Activated naive CD8-positive, alpha-beta T cell (primary cell): Measurements from ENCODE around the gene SERHL2.
"Not testable (repeated sequence)": the region's sequence is repeated elsewhere in the genome, so short reads cannot be mapped to it uniquely, and the experiment has no call there.

ENCODE experiments used
- H3K27ac Mint-ChIP-seq: one replicate; pipeline ENCODE4 v1.8.0; 2021; ENCODE audit warnings: mixed read lengths
- H3K27me3 Mint-ChIP-seq: one replicate; pipeline ENCODE4 v1.8.0; 2021; ENCODE audit warnings: mixed read lengths
- H3K36me3 Mint-ChIP-seq: one replicate; pipeline ENCODE4 v1.8.0; 2021; ENCODE audit warnings: mixed read lengths
- H3K4me1 Mint-ChIP-seq: one replicate; pipeline ENCODE4 v1.8.0; 2021; ENCODE audit warnings: low read depth, mixed read lengths
- H3K4me3 Mint-ChIP-seq: one replicate; pipeline ENCODE4 v1.8.0; 2021; ENCODE audit warnings: mild to moderate bottlenecking, mixed read lengths
- H3K9me3 Mint-ChIP-seq: one replicate; pipeline ENCODE4 v1.8.0; 2021; ENCODE audit warnings: low read depth, mixed read lengths

Gene SERHL2

DNA sequence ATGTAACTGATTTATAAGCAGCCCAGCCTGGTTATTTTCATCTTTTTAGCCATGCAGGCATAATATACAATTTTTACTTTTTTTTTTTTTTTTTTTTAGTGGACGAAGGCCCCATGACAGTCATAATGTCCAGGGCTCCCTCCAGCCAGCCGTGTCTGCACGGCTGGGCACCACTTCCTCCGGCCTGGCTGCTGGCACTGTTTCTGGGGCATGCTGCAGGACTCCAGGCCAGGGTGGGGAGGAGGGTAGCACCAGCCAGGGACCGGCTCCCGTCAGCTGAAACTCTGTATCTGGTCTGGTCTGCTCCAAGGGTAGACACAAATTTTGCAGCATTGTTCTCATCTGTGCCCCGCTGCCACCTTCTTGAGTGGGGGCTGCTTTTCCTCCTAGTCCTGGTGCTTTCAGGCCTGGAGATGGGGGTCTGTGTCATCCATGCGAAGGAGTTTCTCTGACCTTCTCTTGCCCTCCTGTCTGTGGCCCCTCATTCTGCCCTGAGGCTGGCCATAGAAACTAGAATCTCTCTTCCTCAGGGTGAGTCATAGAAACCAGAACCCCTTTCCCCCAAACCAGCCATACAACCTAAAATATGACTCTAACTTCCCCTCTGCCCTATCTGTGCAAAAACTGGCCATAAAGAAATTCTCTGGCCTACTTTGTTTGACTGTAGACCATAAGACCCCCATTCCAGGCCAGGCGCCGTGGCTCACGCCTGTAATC, 25.0 kb upstream of the SERHL2 start:
- no peaks in the 10 kb centered on the region for H3K36me3 Mint-ChIP-seq
- H3K4me1 Mint-ChIP-seq = peaks cover 6% of the 10 kb centered on the region
- no peaks in the 10 kb centered on the region for H3K27me3 Mint-ChIP-seq
- H3K4me3 Mint-ChIP-seq = no peak overlapping the region
- H3K27ac Mint-ChIP-seq = no peak overlapping the region
- no peaks in the 10 kb centered on the region for H3K9me3 Mint-ChIP-seq

GRCh38 chr22:42529435-42529834, 24.3 kb upstream of the SERHL2 start:
- not testable (repeated sequence) for H3K9me3 Mint-ChIP-seq, H3K4me3 Mint-ChIP-seq, H3K4me1 Mint-ChIP-seq, H3K27ac Mint-ChIP-seq, H3K36me3 Mint-ChIP-seq, H3K27me3 Mint-ChIP-seq

DNA sequence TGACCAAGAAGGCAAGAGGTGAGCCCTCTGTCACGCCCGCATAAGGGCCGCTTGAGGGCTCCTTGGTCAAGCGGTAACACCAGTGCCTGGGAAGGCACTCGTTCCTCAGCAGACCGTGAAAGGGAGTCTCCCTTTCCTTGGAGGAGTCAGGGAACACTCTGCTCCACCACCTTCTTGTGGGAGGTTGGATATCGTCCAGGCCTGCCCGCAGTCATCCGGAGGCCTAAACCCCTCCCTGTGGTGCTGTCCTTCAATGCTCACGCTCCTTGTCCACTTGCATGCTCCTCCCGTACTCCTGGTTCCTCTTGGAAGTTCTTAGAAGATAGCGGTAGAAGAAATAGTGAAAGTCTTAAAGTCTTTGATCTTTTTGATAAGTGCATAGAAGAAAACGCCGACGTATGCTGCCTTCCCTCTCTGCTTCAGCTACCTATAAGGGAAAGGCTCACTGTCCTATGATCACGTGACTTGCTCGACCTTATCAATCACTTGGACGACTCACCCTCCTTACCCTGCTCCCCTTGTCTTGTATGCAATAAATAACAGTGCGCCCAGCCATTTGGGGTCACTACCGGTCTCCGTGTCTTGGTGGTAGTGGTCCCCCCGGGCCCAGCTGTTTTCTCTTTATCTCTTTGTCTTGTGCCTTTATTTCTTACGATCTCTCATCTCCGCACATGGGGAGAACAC, 22.2 kb upstream of the SERHL2 start:
- H3K4me3 Mint-ChIP-seq, H3K36me3 Mint-ChIP-seq, H3K9me3 Mint-ChIP-seq, H3K27ac Mint-ChIP-seq, H3K4me1 Mint-ChIP-seq, H3K27me3 Mint-ChIP-seq: not testable (repeated sequence)

- Mint-ChIP-seq H3K4me3 (peak overlapping the region; percentile 87), H3K9me3 (no peaks in the 10 kb centered on the region), H3K4me1 (peaks cover 14% of the 10 kb centered on the region), H3K27ac (peak overlapping the region; percentile 89), H3K36me3 (no peaks in the 10 kb centered on the region), H3K27me3 (no peaks in the 10 kb centered on the region)
Observed at GRCh38 chr22:42533638-42533977, 20.1 kb upstream of the SERHL2 start.

- not testable (repeated sequence) for H3K27ac Mint-ChIP-seq, H3K27me3 Mint-ChIP-seq, H3K9me3 Mint-ChIP-seq, H3K4me3 Mint-ChIP-seq, H3K36me3 Mint-ChIP-seq
- H3K4me1 Mint-ChIP-seq = peaks cover 14% of the 10 kb centered on the region
Observed at GRCh38 chr22:42535082-42535731, 18.5 kb upstream of the SERHL2 start.

DNA sequence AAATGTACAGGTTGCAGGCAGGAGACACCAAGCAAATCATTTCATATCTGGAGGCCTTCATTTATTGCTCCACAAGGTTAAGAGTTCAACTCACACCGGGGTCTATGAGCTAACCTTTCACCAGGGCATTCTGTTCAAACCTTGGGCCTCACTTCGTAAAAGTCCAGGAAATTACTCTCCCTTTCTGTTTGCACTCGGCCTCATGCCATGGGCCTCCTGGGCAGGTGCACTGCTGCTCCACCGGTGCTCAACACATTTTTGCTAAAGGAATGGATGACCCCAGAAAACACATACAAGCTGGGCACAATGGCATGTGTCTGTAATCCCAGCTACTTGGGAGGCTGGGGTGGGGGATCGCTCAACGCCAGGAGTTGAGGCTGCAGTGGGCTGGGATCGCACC, 17.6 kb upstream of the SERHL2 start:
- Mint-ChIP-seq H3K4me1 (peaks cover 14% of the 10 kb centered on the region), H3K4me3 (no peak overlapping the region), H3K27me3 (no peaks in the 10 kb centered on the region), H3K36me3 (no peaks in the 10 kb centered on the region), H3K27ac (no peak overlapping the region), H3K9me3 (no peaks in the 10 kb centered on the region)

GRCh38 chr22:42536634-42537033, 17.1 kb upstream of the SERHL2 start:
- H3K4me3 Mint-ChIP-seq, H3K36me3 Mint-ChIP-seq, H3K27me3 Mint-ChIP-seq, H3K9me3 Mint-ChIP-seq, H3K27ac Mint-ChIP-seq: not testable (repeated sequence)
- H3K4me1 Mint-ChIP-seq = peaks cover 14% of the 10 kb centered on the region

DNA sequence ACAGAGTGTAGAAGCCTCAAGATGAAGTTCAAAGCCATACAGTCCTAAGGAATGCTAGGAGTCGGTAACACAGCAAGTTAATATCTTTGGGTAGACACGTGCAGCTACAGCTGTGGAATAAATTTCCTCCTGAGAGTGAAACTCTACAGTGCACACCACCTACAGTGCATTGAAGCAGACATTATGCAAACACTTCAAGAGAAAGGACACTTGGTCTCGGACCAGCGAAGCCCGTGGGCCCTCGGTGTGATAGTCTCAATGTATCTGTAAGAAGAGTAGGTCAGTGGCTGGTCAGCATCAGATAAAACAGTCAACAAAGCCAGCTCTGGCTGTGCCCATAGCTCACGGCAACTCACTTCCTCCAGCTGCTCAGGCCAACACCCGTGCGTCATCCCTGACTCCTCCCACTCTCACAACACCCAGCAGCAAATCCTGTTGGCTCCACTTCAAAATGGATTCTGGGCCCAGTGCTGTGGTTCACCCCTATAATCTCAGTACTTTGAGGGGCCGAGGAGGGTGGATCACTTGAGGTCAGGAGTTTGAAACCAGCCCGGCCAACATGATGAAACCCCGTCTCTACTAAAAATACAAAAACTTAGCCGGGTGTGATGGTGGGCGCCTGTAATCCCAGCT, 16.4 kb upstream of the SERHL2 start:
- not testable (repeated sequence) for H3K36me3 Mint-ChIP-seq, H3K4me3 Mint-ChIP-seq, H3K27me3 Mint-ChIP-seq, H3K27ac Mint-ChIP-seq, H3K9me3 Mint-ChIP-seq
- peaks cover 14% of the 10 kb centered on the region for H3K4me1 Mint-ChIP-seq

DNA sequence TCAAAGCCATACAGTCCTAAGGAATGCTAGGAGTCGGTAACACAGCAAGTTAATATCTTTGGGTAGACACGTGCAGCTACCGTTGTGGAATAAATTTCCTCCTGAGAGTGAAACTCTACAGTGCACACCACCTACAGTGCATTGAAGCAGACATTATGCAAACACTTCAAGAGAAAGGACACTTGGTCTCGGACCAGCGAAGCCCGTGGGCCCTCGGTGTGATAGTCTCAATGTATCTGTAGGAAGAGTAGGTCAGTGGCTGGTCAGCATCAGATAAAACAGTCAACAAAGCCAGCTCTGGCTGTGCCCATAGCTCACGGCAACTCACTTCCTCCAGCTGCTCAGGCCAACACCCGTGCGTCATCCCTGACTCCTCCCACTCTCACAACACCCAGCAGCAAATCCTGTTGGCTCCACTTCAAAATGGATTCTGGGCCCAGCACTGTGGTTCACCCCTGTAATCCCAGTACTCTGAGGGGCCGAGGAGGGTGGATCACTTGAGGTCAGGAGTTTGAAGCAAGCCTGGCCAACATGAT, 14.5 kb upstream of the SERHL2 start:
- not testable (repeated sequence) for H3K4me1 Mint-ChIP-seq, H3K27me3 Mint-ChIP-seq, H3K9me3 Mint-ChIP-seq, H3K4me3 Mint-ChIP-seq, H3K27ac Mint-ChIP-seq, H3K36me3 Mint-ChIP-seq

GRCh38 chr22:42544686-42545085, 9.1 kb upstream of the SERHL2 start:
- no peak overlapping the region for H3K4me3 Mint-ChIP-seq
- no peaks in the 10 kb centered on the region for H3K36me3 Mint-ChIP-seq
- no peak overlapping the region for H3K27ac Mint-ChIP-seq
- H3K9me3 Mint-ChIP-seq = no peaks in the 10 kb centered on the region
- no peaks in the 10 kb centered on the region for H3K27me3 Mint-ChIP-seq
- no peaks in the 10 kb centered on the region for H3K4me1 Mint-ChIP-seq

- no peak overlapping the region for H3K4me3 Mint-ChIP-seq
- H3K27me3 Mint-ChIP-seq = no peaks in the 10 kb centered on the region
- H3K36me3 Mint-ChIP-seq = no peaks in the 10 kb centered on the region
- no peaks in the 10 kb centered on the region for H3K9me3 Mint-ChIP-seq
- H3K27ac Mint-ChIP-seq = no peak overlapping the region
- H3K4me1 Mint-ChIP-seq = peaks cover 4% of the 10 kb centered on the region
Observed at GRCh38 chr22:42547562-42547961, 6.2 kb upstream of the SERHL2 start.

- not testable (repeated sequence) for H3K27me3 Mint-ChIP-seq, H3K4me3 Mint-ChIP-seq, H3K27ac Mint-ChIP-seq
Observed at GRCh38 chr22:42548126-42548525, 5.6 kb upstream of the SERHL2 start.

DNA sequence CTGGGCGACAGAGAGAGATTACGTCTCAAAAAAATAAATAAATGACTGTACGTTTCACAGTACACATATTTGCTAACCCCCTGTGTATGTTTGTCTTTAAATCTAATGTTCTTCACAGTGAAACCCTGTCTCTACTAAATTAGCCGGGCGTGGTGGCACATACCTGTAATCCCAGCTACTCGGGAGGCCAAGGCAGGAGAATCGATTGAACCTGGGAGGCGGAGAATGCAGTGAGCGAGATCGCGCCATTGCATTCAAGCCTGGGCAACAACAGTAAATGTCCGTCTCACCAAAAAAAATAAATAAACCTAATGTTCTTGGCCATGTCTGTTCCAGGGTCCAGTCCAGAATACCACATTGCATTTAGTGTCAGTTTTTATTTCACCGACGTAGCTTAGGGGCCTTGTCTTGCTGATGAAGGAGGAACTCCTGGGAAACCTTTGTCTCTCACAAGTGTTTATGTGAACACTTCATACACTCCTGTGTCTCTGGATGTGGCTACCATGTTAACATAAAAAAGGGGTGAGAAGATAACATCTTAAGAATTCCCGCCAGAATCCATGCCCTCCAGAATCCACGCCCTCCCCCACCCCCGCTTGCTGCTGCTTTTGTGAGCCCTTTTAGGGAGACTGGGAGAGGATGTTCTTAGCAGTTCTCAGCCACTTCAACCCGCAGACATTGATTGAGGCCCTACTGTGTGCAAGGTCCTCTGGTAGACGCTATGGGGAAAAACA, 5.0 kb upstream of the SERHL2 start:
- H3K4me3 Mint-ChIP-seq = no peak overlapping the region
- H3K9me3 Mint-ChIP-seq = no peaks in the 10 kb centered on the region
- no peaks in the 10 kb centered on the region for H3K27me3 Mint-ChIP-seq
- no peak overlapping the region for H3K27ac Mint-ChIP-seq
- peaks cover 7% of the 10 kb centered on the region for H3K4me1 Mint-ChIP-seq
- no peaks in the 10 kb centered on the region for H3K36me3 Mint-ChIP-seq

More at GRCh38 chr22:42548126-42548525, 5.6 kb upstream of the SERHL2 start:
- not testable (repeated sequence) for H3K9me3 Mint-ChIP-seq, H3K36me3 Mint-ChIP-seq, H3K4me1 Mint-ChIP-seq

DNA sequence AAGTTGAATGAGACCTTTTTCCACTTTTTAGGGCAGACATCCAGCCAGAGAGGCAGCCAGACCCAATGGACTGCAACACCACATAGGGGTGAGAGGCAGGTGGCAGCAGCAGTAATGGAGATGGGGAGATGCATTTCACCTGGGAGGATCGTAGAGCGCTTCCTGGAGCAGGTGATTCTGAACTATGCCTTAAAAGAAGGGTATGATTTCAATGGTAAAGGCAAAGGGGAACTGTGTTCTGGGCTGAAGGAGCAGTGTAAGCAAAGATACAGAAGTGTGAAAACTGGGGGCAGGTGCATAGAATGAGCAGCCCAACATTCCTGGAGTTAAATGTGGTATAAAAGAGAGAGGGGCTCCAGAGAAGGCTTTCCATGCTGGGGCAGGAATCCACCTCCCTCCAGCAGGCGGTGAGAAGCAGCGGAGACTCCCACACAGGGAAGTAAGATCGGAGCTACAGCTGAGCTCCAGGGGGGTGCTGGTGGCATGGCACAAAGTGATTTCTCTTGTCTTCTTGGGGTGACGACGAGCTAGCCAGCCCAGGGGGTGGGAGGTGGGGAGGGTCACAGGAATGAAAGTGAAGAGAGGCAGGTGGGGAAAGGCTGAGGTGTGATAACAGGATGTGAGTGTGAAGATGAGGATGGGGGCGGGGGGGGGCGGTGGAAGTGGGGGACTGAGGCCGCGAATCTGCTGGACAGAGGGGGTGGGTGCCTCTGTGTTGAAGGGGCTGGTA, 4.3 kb upstream of the SERHL2 start:
- H3K36me3 Mint-ChIP-seq = no peaks in the 10 kb centered on the region
- H3K27ac Mint-ChIP-seq = no peak overlapping the region
- no peaks in the 10 kb centered on the region for H3K27me3 Mint-ChIP-seq
- H3K9me3 Mint-ChIP-seq = no peaks in the 10 kb centered on the region
- no peak overlapping the region for H3K4me3 Mint-ChIP-seq
- peaks cover 8% of the 10 kb centered on the region for H3K4me1 Mint-ChIP-seq
